DMS53 treated with DMSO at 0.1 percent for 48 hours (cell line): ENCODE measurements around the gene ULK3.

Source experiments
- DNase-seq: peaks from one replicate; lab custom pipeline; 2025; ENCODE audit not compliant: unreplicated experiment; lab: John Stamatoyannopoulos, UW

ULK3 gene

GRCh38 chr15:74841891-74842373 is 1.0 kb downstream of the ULK3 start:
- no peak for DNase-seq

GRCh38 chr15:74840851-74841775 is 1.8 kb downstream of the ULK3 start:
- DNase-seq: no peak

- DNase-seq: no peak
These were observed 3.2 kb downstream of the ULK3 start for GRCh38 chr15:74839526-74840395.

- DNase-seq: no peak
These were observed 4.0 kb downstream of the ULK3 start for GRCh38 chr15:74838746-74839525.

- no peak for DNase-seq
These were observed 4.8 kb downstream of the ULK3 start for GRCh38 chr15:74838137-74838516.

GRCh38 chr15:74837482-74838136 is 5.3 kb downstream of the ULK3 start:
- DNase-seq: no peak

- no peak for DNase-seq
These were observed 6.1 kb downstream of the ULK3 start for GRCh38 chr15:74836846-74837245.

- peak; percentile 16 for DNase-seq
These were observed 7.6 kb downstream of the ULK3 start for GRCh38 chr15:74835312-74835823.

- DNase-seq: no peak
These were observed 9.4 kb downstream of the ULK3 start for GRCh38 chr15:74833376-74834107.

GRCh38 chr15:74832826-74833225 is 10.1 kb downstream of the ULK3 start:
- DNase-seq: no peak

- no peak for DNase-seq
These were observed 11.0 kb downstream of the ULK3 start for GRCh38 chr15:74831813-74832495.

GRCh38 chr15:74830868-74831267 is 12.1 kb downstream of the ULK3 start:
- no peak for DNase-seq

GRCh38 chr15:74829991-74830390 is 13.0 kb downstream of the ULK3 start:
- no peak for DNase-seq

GRCh38 chr15:74829486-74829885 is 13.5 kb downstream of the ULK3 start:
- no peak for DNase-seq

- no peak for DNase-seq
These were observed 14.1 kb downstream of the ULK3 start for GRCh38 chr15:74828835-74829234.

GRCh38 chr15:74827614-74828013 is 15.3 kb downstream of the ULK3 start:
- DNase-seq: no peak

GRCh38 chr15:74826921-74827320 is 16.0 kb downstream of the ULK3 start:
- DNase-seq: no peak

GRCh38 chr15:74826364-74826819 is 16.6 kb downstream of the ULK3 start, which contains the start of gene CPLX3:
CPLX3 (plus strand) TSS chr15:74826627; CDS start chr15:74826704, 77 bp downstream.
- no peak for DNase-seq

- no peak for DNase-seq
These were observed 17.1 kb downstream of the ULK3 start for GRCh38 chr15:74825866-74826265.
